ENCODE measurements around the gene TMEM92. TPM values are rescaled to one million over a fixed set of nuclear protein-coding genes. Genes with fewer than 3 reads are reported as not detected.
"Not testable (repeated sequence)": the region's sequence is repeated elsewhere in the genome, so short reads cannot be mapped to it uniquely, and the experiment has no call there.

Gene TMEM92
- total RNA-seq, 1 donor from 2014 or later, result not detected

DNA sequence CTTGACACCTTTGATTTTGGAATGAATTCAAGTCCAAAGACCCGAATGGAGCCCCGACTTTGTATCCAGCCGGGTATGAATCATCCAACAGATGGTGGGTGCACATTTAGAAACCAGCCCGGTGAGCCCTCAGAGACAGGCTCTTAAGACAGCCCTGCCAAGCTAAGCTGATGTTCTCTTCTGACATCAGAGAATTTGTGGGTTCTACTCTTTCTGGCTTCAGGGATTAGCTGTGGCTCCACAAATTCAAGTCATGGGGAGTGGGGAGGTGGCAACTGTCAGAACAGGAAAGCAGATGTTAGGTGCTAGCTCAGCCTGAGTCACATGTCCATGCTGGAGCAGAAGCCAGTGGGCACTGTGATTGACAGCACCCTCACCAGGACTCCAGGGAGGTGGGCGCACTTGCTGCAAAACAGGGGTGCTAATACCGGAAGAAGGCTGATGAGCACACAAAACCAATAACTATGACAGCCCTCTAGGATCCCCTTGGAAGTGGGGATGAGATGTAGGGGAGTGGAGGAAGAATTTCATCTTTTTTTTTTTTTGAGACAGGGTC lies 40.3 kb downstream of the TMEM92 start:
- no peak for DNase-seq
- intact Hi-C loops (cut with DNase I), result no loop called here
- no peak for ATAC-seq (ENCODE audit: poor library complexity)

DNA sequence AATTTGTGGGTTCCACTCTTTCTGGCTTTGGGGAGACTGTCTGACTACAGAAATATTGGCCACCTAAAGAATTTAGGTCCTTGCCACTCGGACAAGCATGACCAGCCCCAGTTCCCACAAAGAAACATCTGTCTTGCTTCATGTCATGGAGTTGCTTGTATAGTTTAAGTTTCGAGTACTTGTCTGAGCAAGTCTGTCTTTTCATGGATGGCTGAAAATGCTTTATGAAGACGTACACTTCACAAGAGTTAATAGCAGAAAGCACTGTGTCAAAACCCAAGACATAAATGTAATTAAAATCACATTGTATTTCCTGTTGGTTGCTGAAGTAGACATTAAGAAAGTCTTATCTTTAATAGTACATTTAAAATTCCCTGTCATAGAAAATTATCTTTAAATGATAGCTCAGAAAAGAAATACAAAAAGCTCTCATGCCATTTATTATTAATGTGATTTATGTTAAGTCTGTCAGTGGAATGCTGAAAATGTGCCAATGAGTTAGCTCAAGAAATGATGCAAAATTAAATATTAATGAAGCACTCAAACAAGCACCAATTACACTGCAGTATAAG lies 41.8 kb downstream of the TMEM92 start:
- ATAC-seq (ENCODE audit: poor library complexity) (no peak), DNase-seq (no peak)
- intact Hi-C loops (cut with DNase I), result no loop called here

DNA sequence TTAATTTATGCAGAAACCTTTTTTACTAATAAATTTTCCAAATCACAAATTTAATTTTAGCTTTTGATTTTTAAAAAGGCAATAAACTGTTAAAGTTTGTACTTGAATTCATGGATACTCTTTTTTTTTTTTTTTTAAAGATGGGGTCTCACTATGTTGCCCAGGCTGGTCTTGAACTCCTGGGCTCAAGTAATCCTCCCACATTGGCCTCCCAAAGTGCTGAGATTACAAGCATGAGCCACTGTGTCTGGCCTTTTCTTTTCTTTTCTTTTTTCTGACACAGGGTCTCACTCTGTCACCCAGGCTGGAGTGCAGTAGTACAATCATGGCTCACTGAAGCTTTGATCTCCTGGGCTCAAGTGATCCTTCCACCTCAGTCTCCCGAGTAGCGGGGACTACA lies 42.4 kb downstream of the TMEM92 start:
- ATAC-seq (ENCODE audit: poor library complexity); intact Hi-C loops (cut with DNase I); DNase-seq: not testable (repeated sequence)

DNA sequence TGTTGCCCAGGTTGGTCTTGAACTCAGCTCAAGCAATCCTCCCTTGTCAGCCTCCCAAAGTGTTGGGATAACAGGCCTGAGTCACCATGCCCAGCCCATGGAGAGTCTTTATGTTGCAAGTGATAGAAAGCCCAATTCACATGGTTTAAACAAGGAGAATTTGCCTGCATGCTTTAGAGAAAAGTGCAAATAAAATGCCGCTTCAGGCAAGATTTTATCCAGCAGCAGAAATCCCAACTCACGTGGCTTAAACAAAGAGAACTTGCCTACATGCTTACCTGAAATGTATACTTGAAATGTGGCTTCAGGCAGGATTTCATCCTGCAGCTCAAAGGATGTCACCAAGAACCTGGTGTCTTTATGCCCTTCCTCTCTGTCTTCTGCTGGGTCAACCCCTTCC lies 42.9 kb downstream of the TMEM92 start:
- intact Hi-C loops (cut with DNase I), result no loop called here
- DNase-seq, result no peak
- ATAC-seq (ENCODE audit: poor library complexity), result no peak

DNA sequence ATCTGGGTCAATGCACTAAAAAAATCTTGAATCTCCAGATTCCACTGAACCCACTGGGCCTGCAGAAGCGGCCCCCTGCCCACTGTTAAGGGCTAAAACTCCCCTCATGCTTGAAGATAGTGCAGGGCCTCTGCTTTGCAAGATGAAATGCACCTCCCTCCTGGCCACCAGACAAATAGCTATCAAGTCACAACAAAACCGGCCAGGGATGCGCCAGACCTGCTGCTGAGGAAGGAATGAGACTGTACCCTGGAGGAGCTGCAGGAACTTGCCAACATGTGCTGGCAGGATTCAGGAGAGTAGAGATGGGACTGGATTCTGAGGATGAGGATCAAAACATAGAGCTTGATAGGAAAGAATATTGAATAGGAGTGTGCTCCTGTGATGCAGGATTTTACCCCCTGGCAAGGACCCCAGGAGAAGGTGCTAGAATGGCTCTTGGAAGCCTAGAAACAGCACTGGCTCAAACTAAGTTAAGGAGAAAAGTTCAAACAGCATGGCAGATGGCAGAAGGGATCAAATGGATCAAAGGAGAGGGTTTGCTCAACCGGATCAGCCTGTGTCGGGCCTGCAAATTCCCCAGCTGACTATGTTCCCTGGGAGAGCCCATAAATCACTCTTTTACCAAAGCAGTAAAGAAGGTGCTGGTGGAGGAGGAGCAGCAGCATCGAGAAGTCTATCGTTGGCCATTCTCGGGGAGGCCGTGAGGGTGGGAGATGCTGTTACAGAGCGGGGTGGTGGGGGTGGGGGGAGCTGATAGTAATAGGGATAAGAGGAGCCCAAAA lies 44.4 kb downstream of the TMEM92 start:
- DNase-seq (no peak), ATAC-seq (ENCODE audit: poor library complexity) (no peak)
- intact Hi-C loops (cut with DNase I), result no loop called here

DNA sequence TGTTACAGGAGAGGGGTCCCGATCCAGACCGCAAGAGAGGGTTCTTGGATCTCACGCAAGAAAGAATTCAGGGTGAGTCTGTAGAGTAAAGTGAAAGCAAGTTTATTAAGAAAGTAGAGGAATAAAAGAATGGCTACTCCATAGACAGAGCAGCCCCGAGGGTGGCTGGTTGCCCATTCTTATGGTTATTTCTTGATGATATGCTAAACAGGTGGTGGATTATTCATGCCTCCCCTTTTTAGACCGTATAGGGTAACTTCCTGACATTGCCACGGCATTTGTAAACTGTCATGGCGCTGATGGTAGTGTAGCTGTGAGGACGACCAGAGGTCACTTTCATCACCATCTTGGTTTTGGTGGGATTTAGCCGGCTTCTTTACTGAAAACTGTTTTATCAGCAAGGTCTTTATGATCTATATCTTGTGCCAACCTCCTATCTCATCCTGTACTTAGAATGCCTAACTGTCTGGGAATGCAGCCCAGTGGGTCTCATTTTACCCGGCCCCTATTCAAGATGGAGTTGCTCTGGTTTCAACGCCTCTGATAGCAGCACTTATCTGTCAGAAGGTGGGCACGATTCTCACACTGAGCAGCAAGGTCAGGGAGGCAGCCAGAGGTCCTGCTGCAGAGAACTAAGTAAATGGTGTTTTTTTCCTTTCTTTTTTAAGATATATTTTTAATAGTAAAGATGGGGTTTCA lies 45.2 kb downstream of the TMEM92 start:
- DNase-seq, result no peak
- intact Hi-C loops (cut with DNase I), result no loop called here
- ATAC-seq (ENCODE audit: poor library complexity), result no peak

DNA sequence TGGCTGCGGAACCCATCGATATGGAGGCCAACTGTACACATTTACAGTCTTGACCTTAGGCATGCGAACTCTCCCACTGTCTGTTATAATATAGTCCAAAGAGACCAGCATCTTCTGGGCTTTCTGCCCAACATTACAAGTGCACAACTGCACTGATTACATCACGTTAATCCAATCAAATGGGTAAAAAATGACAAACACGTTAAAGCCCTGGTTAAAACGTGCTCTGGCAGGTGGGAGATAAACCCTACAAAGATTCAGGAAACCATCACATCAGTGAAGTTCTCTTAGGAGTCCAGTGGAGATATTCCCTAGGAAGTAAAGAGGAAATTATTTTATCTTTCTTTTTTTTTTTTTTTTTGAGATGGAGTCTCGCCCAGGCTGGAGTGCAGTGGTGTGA lies 48.0 kb downstream of the TMEM92 start:
- intact Hi-C loops (cut with DNase I), result no loop called here
- ATAC-seq (ENCODE audit: poor library complexity) (no peak), DNase-seq (no peak)

DNA sequence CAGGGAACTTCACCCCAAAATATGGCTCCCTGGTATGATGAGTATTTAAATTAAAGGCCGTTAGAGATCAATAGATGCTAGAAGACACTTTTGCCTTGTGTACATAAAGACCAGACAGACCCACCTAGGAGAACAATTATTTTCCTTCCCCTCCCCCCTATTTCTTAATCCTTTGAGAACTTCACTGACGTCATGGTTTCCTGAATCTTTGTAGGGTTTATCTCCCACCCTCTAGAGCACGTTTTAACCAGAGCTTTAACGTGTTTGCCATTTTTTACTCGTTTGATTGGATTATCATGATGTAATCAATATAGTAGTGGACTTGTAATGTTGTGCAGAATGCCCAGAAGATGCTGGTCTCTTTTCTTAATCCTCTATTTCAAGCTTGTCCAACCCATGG lies 48.8 kb downstream of the TMEM92 start:
- intact Hi-C loops (cut with DNase I), result no loop called here
- DNase-seq (no peak), ATAC-seq (ENCODE audit: poor library complexity) (no peak)

DNA sequence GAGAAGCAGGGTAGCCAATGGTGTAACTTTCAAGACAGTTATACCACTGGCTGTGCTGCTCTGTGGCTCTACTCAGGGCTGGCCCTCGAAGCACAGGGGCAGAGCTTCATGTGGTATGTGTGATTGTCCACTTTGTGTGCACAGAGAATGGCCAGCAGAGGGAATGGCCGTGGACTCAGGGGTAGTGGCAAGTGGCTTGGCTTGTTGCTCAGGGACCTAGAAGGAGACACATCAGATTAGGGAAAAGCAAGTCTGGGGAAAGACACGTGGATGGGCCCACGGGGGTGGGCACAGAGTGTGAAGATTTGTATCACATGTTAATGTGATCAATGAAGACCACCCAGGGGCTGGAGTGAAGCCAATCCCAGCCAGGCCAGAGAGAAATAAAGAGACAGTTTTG lies 51.6 kb downstream of the TMEM92 start:
- DNase-seq (no peak), ATAC-seq (ENCODE audit: poor library complexity) (no peak)
- intact Hi-C loops (cut with DNase I), result no loop called here

DNA sequence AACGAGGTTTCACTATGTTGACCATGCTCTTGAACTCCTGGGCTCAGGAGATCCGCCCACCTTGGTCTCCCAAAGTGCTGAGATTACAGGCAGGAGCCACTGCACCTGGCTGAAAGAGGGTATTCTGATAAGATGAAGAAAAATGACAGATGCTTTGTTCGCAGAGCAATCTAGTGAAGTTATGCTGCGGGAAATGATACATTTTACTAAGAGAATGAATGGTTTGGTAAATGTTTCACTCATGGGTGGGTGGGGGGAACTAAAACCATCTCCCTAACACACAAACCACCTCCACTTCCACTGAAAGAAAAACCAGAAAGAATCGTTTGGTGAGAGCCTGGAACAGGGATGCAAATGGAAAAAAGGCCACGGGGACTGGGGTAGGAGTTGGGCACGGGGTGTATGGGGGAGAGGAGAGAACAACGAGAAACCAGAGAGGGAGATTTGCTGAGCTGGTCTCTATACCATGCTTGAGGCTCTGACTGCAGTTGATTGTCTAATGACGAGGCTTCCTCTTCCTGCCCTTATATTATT lies 52.6 kb downstream of the TMEM92 start:
- no peak for DNase-seq
- intact Hi-C loops (cut with DNase I), result no loop called here
- no peak for ATAC-seq (ENCODE audit: poor library complexity)

DNA sequence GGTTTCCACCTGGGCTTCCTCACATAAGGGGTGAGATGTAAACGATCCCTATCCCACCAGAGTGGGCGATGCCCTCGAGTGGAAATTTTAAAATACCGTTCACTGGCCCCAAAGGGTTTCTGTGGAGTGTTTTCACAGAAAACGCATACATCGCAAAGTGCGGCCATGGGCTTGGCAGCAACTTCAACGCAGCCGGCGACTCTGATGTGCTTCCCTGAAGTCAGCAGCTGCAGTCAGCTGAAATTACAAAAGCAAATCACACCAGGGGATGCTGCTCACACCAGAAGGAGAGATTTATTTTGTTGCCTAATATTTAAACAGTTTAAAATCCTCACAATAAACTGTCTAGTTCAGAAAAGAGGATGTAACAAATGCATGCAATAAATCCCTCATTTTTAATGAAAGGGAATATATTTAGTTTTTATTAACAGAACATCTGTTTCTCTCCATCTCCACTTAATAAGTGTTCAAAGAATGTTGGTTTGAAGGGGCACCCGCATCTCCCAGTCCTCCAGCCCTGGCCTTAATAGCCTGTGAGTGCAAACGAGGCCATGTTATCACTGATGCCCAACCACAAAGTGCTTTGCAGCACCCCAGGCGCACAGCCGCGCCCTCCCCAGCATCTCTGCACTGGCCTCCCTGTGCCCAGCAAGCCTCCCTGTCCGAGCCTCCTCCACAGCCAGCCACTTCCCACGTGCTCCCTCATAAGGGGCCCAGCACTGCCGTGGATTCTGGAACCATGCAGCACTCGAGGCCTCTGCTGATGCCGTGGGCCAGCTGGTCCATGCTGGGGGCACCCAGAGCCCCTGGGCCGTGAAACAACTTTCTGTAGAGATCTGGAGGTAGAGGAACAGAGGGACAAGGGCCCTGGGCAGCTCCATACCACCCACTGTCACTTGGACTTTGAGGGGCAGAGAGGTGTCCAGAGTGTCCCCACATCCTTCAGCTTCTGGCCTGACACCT lies 54.4 kb downstream of the TMEM92 start:
- intact Hi-C loops (cut with DNase I), result no loop called here
- no peak for DNase-seq
- ATAC-seq (ENCODE audit: poor library complexity), result no peak

DNA sequence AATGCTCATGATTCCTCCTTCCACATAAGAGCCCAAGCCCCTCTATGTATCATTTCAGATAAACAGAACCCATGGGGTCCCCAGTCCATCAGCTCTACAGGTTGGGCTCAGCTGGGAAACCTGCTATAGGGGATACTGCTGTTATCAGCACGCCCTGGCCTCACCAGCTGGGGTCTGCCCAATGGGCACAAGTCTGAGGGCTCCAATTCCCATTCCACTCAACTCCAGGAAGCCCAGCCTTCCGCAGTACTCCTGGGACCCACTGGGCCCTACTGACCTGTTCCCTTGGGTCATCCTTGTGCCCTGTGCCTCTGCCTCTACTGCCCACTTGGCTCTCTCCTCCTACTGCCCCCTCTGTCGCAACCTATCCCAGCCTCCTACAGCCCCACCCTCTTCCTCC lies 55.5 kb downstream of the TMEM92 start:
- DNase-seq (no peak), ATAC-seq (ENCODE audit: poor library complexity) (no peak)
- intact Hi-C loops (cut with DNase I), result no loop called here

DNA sequence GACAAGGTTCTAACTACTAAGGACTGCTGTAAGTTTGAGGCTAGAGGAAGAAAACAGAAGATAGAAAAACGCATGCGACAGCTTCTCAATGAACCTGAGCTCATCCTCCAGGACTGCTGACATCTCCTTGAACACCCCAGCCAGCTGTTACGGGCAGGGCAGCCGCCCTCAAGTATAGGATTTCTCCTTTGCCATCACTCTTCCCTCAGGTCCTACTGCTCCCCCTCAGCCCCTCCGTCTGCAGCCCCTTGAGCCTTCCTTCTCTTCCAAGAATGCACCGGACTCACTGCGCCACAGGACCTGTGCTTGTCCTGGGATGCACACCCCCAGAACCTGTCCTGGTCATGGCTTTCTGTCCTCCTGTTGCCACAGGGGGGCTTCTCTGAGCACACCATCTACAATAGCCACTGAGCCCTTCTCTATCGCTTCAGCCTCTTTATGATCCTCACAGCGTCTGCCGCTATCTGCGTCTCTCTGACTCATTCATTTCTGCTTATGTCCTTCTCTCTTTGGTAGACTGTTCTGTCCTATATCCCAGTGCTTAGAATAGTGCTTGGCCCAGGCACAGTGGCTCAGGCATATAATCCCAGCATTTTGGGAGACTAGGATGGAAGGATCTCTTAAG lies 56.0 kb downstream of the TMEM92 start:
- DNase-seq, result no peak
- intact Hi-C loops (cut with DNase I), result no loop called here
- no peak for ATAC-seq (ENCODE audit: poor library complexity)

Other genes with a start within 250 kb of the TMEM92 start
- gene ITGA3, start 218.4 kb upstream of the TMEM92 start, total RNA-seq, result 12.6 TPM
- gene PDK2, start 179.1 kb upstream of the TMEM92 start, total RNA-seq, result 250 TPM
- 0.78 TPM for gene SAMD14, start 144.3 kb upstream of the TMEM92 start, total RNA-seq
- 35.4 TPM for gene PPP1R9B, start 123.8 kb upstream of the TMEM92 start, total RNA-seq
- gene SGCA, start 108.5 kb upstream of the TMEM92 start, total RNA-seq, result 135 TPM
- gene COL1A1, start 72.8 kb upstream of the TMEM92 start, total RNA-seq, result 28.1 TPM
- gene XYLT2, start 71.7 kb downstream of the TMEM92 start, total RNA-seq, result 13.0 TPM
- gene MRPL27, start 98.7 kb downstream of the TMEM92 start, total RNA-seq, result 78.6 TPM
- not detected for gene EME1, start 98.8 kb downstream of the TMEM92 start, total RNA-seq
- 20.3 TPM for gene LRRC59, start 123.1 kb downstream of the TMEM92 start, total RNA-seq
- gene ACSF2, start 151.8 kb downstream of the TMEM92 start, total RNA-seq, result 25.0 TPM
- gene CHAD, start 194.4 kb downstream of the TMEM92 start, total RNA-seq, result 0.27 TPM
- 49.7 TPM for gene RSAD1, start 204.4 kb downstream of the TMEM92 start, total RNA-seq
- gene MYCBPAP, start 234.0 kb downstream of the TMEM92 start, total RNA-seq, result 0.43 TPM